PFSK-1 (cell line): Measurements from ENCODE around the gene DBNL.

Source experiments
- FOXP2 ChIP-seq: optimal IDR thresholded peaks from 2 replicates; pipeline ENCODE3; 2011; ENCODE audit warnings: borderline replicate concordance, control low read depth, inconsistent platforms; ENCODE audit not compliant: insufficient read depth; ENCODE audit errors: extremely low read length, extremely low read depth
- POLR2AphosphoS5 ChIP-seq: IDR thresholded peaks from 2 replicates; pipeline ENCODE4 v1.6.1; 2012; ENCODE audit warnings: low read depth, mild to moderate bottlenecking, control low read depth, low read length, moderate library complexity
- REST ChIP-seq, 2 experiments: IDR thresholded peaks; 2 replicates each; pipeline versions ENCODE4 v1.6.1 to v1.8.0; 2011 to 2012; ENCODE audit warnings: low read depth in 2 of 2, low read length in 2 of 2, control low read depth in 1 of 2, inconsistent platforms in 1 of 2, mild to moderate bottlenecking in 1 of 2, moderate library complexity in 1 of 2; ENCODE audit not compliant: insufficient read depth in 1 of 2
- SIN3A ChIP-seq: IDR thresholded peaks from 2 replicates; pipeline ENCODE4 v1.6.1; 2012; ENCODE audit warnings: mild to moderate bottlenecking, low read length, moderate library complexity, borderline replicate concordance; ENCODE audit not compliant: insufficient read depth
- TAF1 ChIP-seq: IDR thresholded peaks from 2 replicates; pipeline ENCODE4 v1.6.1; 2012; ENCODE audit warnings: low read length, control low read depth, borderline replicate concordance; ENCODE audit not compliant: insufficient read depth

The DBNL gene

GRCh38 chr7:44050915-44051560 is 6.5 kb downstream of the DBNL start:
- TF ChIP-seq FOXP2: no peak
- no peak for TF ChIP-seq TAF1
- no peak for TF ChIP-seq REST (IDR thresholded peaks at IDR 0.05; ENCODE audit: insufficient read depth in 1 of 2, low read depth in 2 of 2, low read length in 2 of 2)
- TF ChIP-seq SIN3A: no peak
- TF ChIP-seq POLR2AphosphoS5: no peak

- TF ChIP-seq SIN3A (no peak), POLR2AphosphoS5 (no peak), REST (IDR thresholded peaks at IDR 0.05; ENCODE audit: insufficient read depth in 1 of 2, low read depth in 2 of 2, low read length in 2 of 2) (no peak), TAF1 (no peak), FOXP2 (no peak)
Measured at GRCh38 chr7:44051611-44052220, 7.2 kb downstream of the DBNL start.

GRCh38 chr7:44052771-44053365 is 8.4 kb downstream of the DBNL start:
- TF ChIP-seq TAF1: no peak
- TF ChIP-seq REST (IDR thresholded peaks at IDR 0.05; ENCODE audit: insufficient read depth in 1 of 2, low read depth in 2 of 2, low read length in 2 of 2): peak in 1 of 2 experiments; percentile 70; a peak in 2 of 4 replicates

GRCh38 chr7:44056681-44057080 is 12.2 kb downstream of the DBNL start:
- no peak for TF ChIP-seq POLR2AphosphoS5
- no peak for TF ChIP-seq FOXP2
- TF ChIP-seq REST (IDR thresholded peaks at IDR 0.05; ENCODE audit: insufficient read depth in 1 of 2, low read depth in 2 of 2, low read length in 2 of 2): no peak
- TF ChIP-seq TAF1: no peak
- TF ChIP-seq SIN3A: no peak
